NCI-H1694 treated with DMSO at 0.1 percent for 48 hours (cell line): ENCODE results near the gene SCGN.

Experiments used
- DNase-seq: peaks from one replicate; lab custom pipeline; 2025; lab: John Stamatoyannopoulos, UW

Gene SCGN

GRCh38 chr6:25652007-25652515 lies at the start of gene SCGN:
TSS of gene SCGN (plus strand) at chr6:25652215. CDS start at chr6:25652404, 189 bp downstream.
- DNase-seq: no peak

GRCh38 chr6:25602674-25602982 lies 49.4 kb upstream of the SCGN start:
- DNase-seq: no peak

- DNase-seq: no peak
Measured at GRCh38 chr6:25603251-25603650, 48.8 kb upstream of the SCGN start.

GRCh38 chr6:25606151-25606550 lies 45.9 kb upstream of the SCGN start:
- no peak for DNase-seq

- no peak for DNase-seq
Measured at GRCh38 chr6:25608558-25609174, 43.3 kb upstream of the SCGN start.

- no peak for DNase-seq
Measured at GRCh38 chr6:25612666-25613065, 39.3 kb upstream of the SCGN start.

- no peak for DNase-seq
Measured at GRCh38 chr6:25613415-25613814, 38.6 kb upstream of the SCGN start.

GRCh38 chr6:25614052-25614451 lies 38.0 kb upstream of the SCGN start:
- no peak for DNase-seq

- DNase-seq: no peak
Measured at GRCh38 chr6:25615471-25615870, 36.5 kb upstream of the SCGN start.

- DNase-seq: peak; percentile 6
Measured at GRCh38 chr6:25617997-25618396, 34.0 kb upstream of the SCGN start.

- DNase-seq: no peak
Measured at GRCh38 chr6:25619217-25619616, 32.8 kb upstream of the SCGN start.

- DNase-seq: no peak
Measured at GRCh38 chr6:25620391-25620790, 31.6 kb upstream of the SCGN start.

- no peak for DNase-seq
Measured at GRCh38 chr6:25623065-25623464, 28.9 kb upstream of the SCGN start.

- DNase-seq: peak; percentile 71
Measured at GRCh38 chr6:25623879-25624278, 28.1 kb upstream of the SCGN start.

GRCh38 chr6:25627001-25627400 lies 25.0 kb upstream of the SCGN start:
- DNase-seq: no peak

GRCh38 chr6:25628471-25629197 lies 23.4 kb upstream of the SCGN start:
- no peak for DNase-seq

- peak; percentile 17 for DNase-seq
Measured at GRCh38 chr6:25629198-25629576, 22.8 kb upstream of the SCGN start.

GRCh38 chr6:25630508-25631278 lies 21.3 kb upstream of the SCGN start:
- DNase-seq: no peak

- no peak for DNase-seq
Measured at GRCh38 chr6:25635886-25636317, 16.1 kb upstream of the SCGN start.

GRCh38 chr6:25637211-25637610 lies 14.8 kb upstream of the SCGN start:
- no peak for DNase-seq

- DNase-seq: no peak
Measured at GRCh38 chr6:25637960-25638434, 14.0 kb upstream of the SCGN start.

- DNase-seq: no peak
Measured at GRCh38 chr6:25639653-25640052, 12.4 kb upstream of the SCGN start.

GRCh38 chr6:25640446-25640845 lies 11.6 kb upstream of the SCGN start:
- DNase-seq: no peak
